Measurements from ENCODE around the gene VKORC1.

- TF ChIP-seq CTCF (IDR thresholded peaks at IDR 0.05) (no peak), POLR2A (IDR thresholded peaks at IDR 0.05) (no peak)
These were observed 39.5 kb upstream of the VKORC1 start for GRCh38 chr16:31134091-31134571.

Measured in lower leg skin (tissue), 3 donors.